ENCODE results near the gene ACSL1. TPM values are rescaled to one million over a fixed set of nuclear protein-coding genes. Genes with fewer than 3 reads are reported as not detected.

Gene ACSL1
- total and polyA plus RNA-seq, 2 experiments from 2014 or later, result 6.2 to 13.1 TPM

GRCh38 chr4:184719407-184719806, 106.4 kb downstream of the ACSL1 start (continued):
- TF ChIP-seq ZNF462 (CRISPR knock-in tag; IDR thresholded peaks at IDR 0.05) (no peak), ZNF114 (CRISPR knock-in tag; IDR thresholded peaks at IDR 0.05) (no peak)

- H3K4me3 ChIP-seq, result no peak overlapping the region
- no peak for DNase-seq (ENCODE audit: low spot score)
- peaks cover 44% of the 10 kb centered on the region for H3K36me3 ChIP-seq (ENCODE audit: insufficient read depth)
- no peak for ATAC-seq
- no peak overlapping the region for H3K27ac Mint-ChIP-seq
- H3K9me3 Mint-ChIP-seq, result no peaks in the 10 kb centered on the region
- H4K20me1 ChIP-seq (replicated peaks; ENCODE audit: insufficient read depth), result peaks cover 28% of the 10 kb centered on the region
- H3K4me3 Mint-ChIP-seq, result no peak overlapping the region
- no peaks in the 10 kb centered on the region for H3K4me1 ChIP-seq (ENCODE audit: insufficient read depth)
- peaks cover 33% of the 10 kb centered on the region for H3K79me2 ChIP-seq (replicated peaks; ENCODE audit: insufficient read depth)
- H3F3A ChIP-seq (replicated peaks; ENCODE audit: low read depth), result no peaks in the 10 kb centered on the region
- H3K4me1 Mint-ChIP-seq, result no peaks in the 10 kb centered on the region
- H2AFZ ChIP-seq, result no peak overlapping the region
- no peaks in the 10 kb centered on the region for H3K9me2 ChIP-seq (ENCODE audit: insufficient read depth)
- no peak overlapping the region for H3K27ac ChIP-seq (ENCODE audit: low read depth)
- H3K36me3 Mint-ChIP-seq (ENCODE audit: low read depth), result peaks cover 83% of the 10 kb centered on the region
- no peaks in the 10 kb centered on the region for H3K27me3 ChIP-seq (ENCODE audit: insufficient read depth)
- no peak overlapping the region for H3K4me2 ChIP-seq
- peaks cover 4% of the 10 kb centered on the region for H3K27me3 Mint-ChIP-seq (ENCODE audit: insufficient read depth, low read depth, poor library complexity)
- TF ChIP-seq NANOG (IDR thresholded peaks at IDR 0.05; ENCODE audit: borderline replicate concordance), result no peak
- no peak for TF ChIP-seq STAT1 (IDR thresholded peaks at IDR 0.05; ENCODE audit: unreplicated experiment)
- TF ChIP-seq CTCF (conservative IDR thresholded peaks at IDR 0.05; ENCODE audit: low read depth in 2 of 2), result no peak
- TF ChIP-seq REST (IDR thresholded peaks at IDR 0.05; ENCODE audit: unreplicated experiment), result no peak
- no peak for TF ChIP-seq JUNB (IDR thresholded peaks at IDR 0.05; ENCODE audit: unreplicated experiment)
- TF ChIP-seq ETS1 (IDR thresholded peaks at IDR 0.05), result no peak
Measured at GRCh38 chr4:184715526-184715925, 110.2 kb downstream of the ACSL1 start.

Data from GM23338 (cell line).